Chondrocyte (in vitro differentiated cells): ENCODE results near the gene RBM19. TPM values are rescaled to one million over a fixed set of nuclear protein-coding genes. Genes with fewer than 3 reads are reported as not detected.

Source experiments
- DNase-seq: peaks from one replicate; pipeline ENCODE4 v3.0.0; 2021; ENCODE audit warnings: mixed read lengths, low spot score
- H3K27ac Mint-ChIP-seq: one replicate; pipeline ENCODE4 v1.8.0; 2021; ENCODE audit warnings: mild to moderate bottlenecking, moderate library complexity, mixed read lengths; ENCODE audit not compliant: unreplicated experiment
- H3K27me3 Mint-ChIP-seq: 2 replicates; pipeline ENCODE4 v1.8.0; 2021; ENCODE audit warnings: low read depth, mixed read lengths
- H3K36me3 Mint-ChIP-seq: 2 replicates; pipeline ENCODE4 v1.8.0; 2021; ENCODE audit warnings: low read depth, mixed read lengths
- H3K4me1 Mint-ChIP-seq: 2 replicates; pipeline ENCODE4 v1.8.0; 2021; ENCODE audit warnings: low read depth, mild to moderate bottlenecking, mixed read lengths
- H3K4me3 Mint-ChIP-seq: one replicate; pipeline ENCODE4 v1.8.0; 2021; ENCODE audit warnings: mild to moderate bottlenecking, moderate library complexity, mixed read lengths; ENCODE audit not compliant: unreplicated experiment
- H3K9me3 Mint-ChIP-seq: 2 replicates; pipeline ENCODE4 v1.8.0; 2021; ENCODE audit warnings: low read depth, mixed read lengths
- total RNA-seq: library from RNA; stranded (reverse); gene quantifications from 3 replicates; pipeline ENCODE4 v1.2.1, GENCODE V29; 2021
- TF ChIP-seq, protein P1 (sequence below): fragments of 200-600 bp; sonication (generic); IDR thresholded peaks from 2 replicates; pipeline ENCODE4 v1.5.0; 2021; ENCODE audit warnings: antibody characterized with exemption, mild to moderate bottlenecking, moderate library complexity

RBM19 gene
- total RNA-seq, 1 donor from 2014 or later = 16.2 TPM

GRCh38 chr12:113837528-113838296 lies 128.4 kb downstream of the RBM19 start:
- Mint-ChIP-seq H3K4me3 (no peak overlapping the region), H3K27ac (no peak overlapping the region), H3K27me3 (peaks cover 2% of the 10 kb centered on the region), H3K36me3 (peaks cover 8% of the 10 kb centered on the region), H3K9me3 (no peaks in the 10 kb centered on the region), H3K4me1 (peaks cover 2% of the 10 kb centered on the region)
- no peak for DNase-seq
- TF ChIP-seq, protein P1, sequence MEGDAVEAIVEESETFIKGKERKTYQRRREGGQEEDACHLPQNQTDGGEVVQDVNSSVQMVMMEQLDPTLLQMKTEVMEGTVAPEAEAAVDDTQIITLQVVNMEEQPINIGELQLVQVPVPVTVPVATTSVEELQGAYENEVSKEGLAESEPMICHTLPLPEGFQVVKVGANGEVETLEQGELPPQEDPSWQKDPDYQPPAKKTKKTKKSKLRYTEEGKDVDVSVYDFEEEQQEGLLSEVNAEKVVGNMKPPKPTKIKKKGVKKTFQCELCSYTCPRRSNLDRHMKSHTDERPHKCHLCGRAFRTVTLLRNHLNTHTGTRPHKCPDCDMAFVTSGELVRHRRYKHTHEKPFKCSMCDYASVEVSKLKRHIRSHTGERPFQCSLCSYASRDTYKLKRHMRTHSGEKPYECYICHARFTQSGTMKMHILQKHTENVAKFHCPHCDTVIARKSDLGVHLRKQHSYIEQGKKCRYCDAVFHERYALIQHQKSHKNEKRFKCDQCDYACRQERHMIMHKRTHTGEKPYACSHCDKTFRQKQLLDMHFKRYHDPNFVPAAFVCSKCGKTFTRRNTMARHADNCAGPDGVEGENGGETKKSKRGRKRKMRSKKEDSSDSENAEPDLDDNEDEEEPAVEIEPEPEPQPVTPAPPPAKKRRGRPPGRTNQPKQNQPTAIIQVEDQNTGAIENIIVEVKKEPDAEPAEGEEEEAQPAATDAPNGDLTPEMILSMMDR = peak; percentile 47

DNA sequence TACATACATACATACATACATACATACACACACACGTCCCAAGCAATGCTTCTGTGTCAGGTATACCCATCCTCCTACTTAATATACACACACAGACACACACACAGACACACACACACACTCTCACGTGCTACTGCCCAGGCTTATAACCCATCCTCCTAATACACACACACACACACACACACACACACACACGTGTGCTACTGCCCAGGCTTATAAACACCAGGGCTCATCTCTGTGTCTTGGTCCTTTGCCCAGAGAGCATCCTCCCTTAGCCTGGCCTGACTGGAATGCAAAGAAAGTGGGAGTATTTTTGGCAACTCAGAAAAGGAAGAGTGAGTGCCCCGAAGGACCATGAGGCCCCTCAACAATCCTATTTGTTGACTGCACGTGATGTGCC lies 129.0 kb downstream of the RBM19 start:
- H3K27me3 Mint-ChIP-seq = peaks cover 2% of the 10 kb centered on the region
- H3K27ac Mint-ChIP-seq = no peak overlapping the region
- H3K4me1 Mint-ChIP-seq = peaks cover 3% of the 10 kb centered on the region
- TF ChIP-seq, protein P1 = no peak
- no peak for DNase-seq
- H3K4me3 Mint-ChIP-seq = no peak overlapping the region
- H3K9me3 Mint-ChIP-seq = no peaks in the 10 kb centered on the region
- H3K36me3 Mint-ChIP-seq = peaks cover 5% of the 10 kb centered on the region

DNA sequence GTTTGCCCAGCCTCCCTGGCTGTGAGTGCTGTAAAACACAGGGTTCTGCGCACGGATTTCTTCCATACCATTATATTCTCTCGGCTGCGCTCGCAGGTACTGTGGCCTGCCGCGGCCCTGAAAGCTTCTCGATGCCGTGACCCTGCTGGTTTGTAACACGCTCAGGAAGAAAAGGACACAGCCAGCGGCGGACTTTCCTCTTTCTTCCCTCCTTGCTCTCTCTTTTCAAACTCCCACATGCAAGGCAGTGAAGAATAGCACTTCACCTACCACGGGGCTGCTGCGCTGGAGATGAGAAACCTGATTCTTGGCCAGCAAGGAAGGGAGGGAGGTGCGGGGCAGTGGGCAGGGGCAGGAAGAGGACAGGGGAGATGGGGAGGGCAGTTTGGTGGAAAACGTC lies 130.2 kb downstream of the RBM19 start:
- Mint-ChIP-seq H3K27me3 (peaks cover 2% of the 10 kb centered on the region), H3K27ac (no peak overlapping the region), H3K4me3 (no peak overlapping the region), H3K9me3 (no peaks in the 10 kb centered on the region), H3K4me1 (peaks cover 14% of the 10 kb centered on the region), H3K36me3 (peaks cover 5% of the 10 kb centered on the region)
- TF ChIP-seq, protein P1 = no peak
- no peak for DNase-seq

- no peak for DNase-seq
- H3K36me3 Mint-ChIP-seq = peaks cover 5% of the 10 kb centered on the region
- H3K4me1 Mint-ChIP-seq = peaks cover 19% of the 10 kb centered on the region
- no peak overlapping the region for H3K4me3 Mint-ChIP-seq
- peaks cover 2% of the 10 kb centered on the region for H3K27me3 Mint-ChIP-seq
- H3K9me3 Mint-ChIP-seq = no peaks in the 10 kb centered on the region
- TF ChIP-seq, protein P1 = no peak
- H3K27ac Mint-ChIP-seq = no peak overlapping the region
These were observed 130.7 kb downstream of the RBM19 start for GRCh38 chr12:113835433-113835832.

DNA sequence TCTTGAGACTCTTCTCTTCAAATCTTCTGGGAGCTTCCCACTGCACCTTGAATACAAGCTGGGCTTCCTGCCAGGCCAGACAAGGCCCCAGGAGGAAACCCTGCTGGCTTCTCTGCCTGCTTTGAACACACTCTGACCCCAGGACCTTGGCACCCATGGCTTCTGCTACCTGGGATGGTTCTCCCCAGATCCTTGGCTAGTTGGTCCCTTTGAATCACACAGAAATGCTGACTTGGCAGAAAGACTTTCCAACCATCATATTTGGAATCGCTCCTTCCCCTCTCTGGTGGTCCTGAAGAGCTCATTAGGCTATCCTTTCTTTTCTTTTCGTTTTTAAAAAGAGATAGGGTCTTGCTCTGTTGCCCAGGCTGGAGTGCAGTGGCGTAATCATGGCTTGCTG lies 132.7 kb downstream of the RBM19 start:
- Mint-ChIP-seq H3K4me3 (no peak overlapping the region), H3K27ac (no peak overlapping the region)
- no peak for DNase-seq

More for the DNA sequence above, 132.7 kb downstream of the RBM19 start:
- peaks cover 2% of the 10 kb centered on the region for H3K27me3 Mint-ChIP-seq
- no peaks in the 10 kb centered on the region for H3K9me3 Mint-ChIP-seq
- peaks cover 5% of the 10 kb centered on the region for H3K36me3 Mint-ChIP-seq
- peaks cover 23% of the 10 kb centered on the region for H3K4me1 Mint-ChIP-seq
- TF ChIP-seq, protein P1 = no peak
